GM10266 (cell line): ENCODE measurements around the gene PRR5L.
"Not testable (repeated sequence)": the region's sequence is repeated elsewhere in the genome, so short reads cannot be mapped to it uniquely, and the experiment has no call there.

Source experiments
- DNase-seq: peaks from one replicate; pipeline ENCODE4 v3.0.0; 2012; ENCODE audit errors: extremely low spot score
- TF ChIP-seq, protein P1 (sequence below): IDR thresholded peaks from 2 replicates; pipeline ENCODE4 v1.5.1; 2012; ENCODE audit warnings: mild to moderate bottlenecking, low read depth; ENCODE audit not compliant: control insufficient read depth, insufficient read depth; ENCODE audit errors: missing control alignments

PRR5L gene

GRCh38 chr11:36507824-36508489 lies 211.9 kb downstream of the PRR5L start:
- DNase-seq, result no peak
- TF ChIP-seq, protein P1, sequence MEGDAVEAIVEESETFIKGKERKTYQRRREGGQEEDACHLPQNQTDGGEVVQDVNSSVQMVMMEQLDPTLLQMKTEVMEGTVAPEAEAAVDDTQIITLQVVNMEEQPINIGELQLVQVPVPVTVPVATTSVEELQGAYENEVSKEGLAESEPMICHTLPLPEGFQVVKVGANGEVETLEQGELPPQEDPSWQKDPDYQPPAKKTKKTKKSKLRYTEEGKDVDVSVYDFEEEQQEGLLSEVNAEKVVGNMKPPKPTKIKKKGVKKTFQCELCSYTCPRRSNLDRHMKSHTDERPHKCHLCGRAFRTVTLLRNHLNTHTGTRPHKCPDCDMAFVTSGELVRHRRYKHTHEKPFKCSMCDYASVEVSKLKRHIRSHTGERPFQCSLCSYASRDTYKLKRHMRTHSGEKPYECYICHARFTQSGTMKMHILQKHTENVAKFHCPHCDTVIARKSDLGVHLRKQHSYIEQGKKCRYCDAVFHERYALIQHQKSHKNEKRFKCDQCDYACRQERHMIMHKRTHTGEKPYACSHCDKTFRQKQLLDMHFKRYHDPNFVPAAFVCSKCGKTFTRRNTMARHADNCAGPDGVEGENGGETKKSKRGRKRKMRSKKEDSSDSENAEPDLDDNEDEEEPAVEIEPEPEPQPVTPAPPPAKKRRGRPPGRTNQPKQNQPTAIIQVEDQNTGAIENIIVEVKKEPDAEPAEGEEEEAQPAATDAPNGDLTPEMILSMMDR, result no peak

GRCh38 chr11:36508743-36509142 lies 212.7 kb downstream of the PRR5L start:
- TF ChIP-seq, protein P1, result no peak
- DNase-seq, result no peak

- TF ChIP-seq, protein P1, result no peak
- DNase-seq, result peak; percentile 25
These were observed 213.1 kb downstream of the PRR5L start for GRCh38 chr11:36509201-36509639.

- peak; percentile 88 for DNase-seq
- TF ChIP-seq, protein P1, result peak; percentile 93
These were observed 213.9 kb downstream of the PRR5L start, which contains the start of gene TRAF6 for GRCh38 chr11:36509694-36510593. TRAF6 (minus strand) TSS chr11:36510272; CDS start chr11:36501515, 8,757 bp downstream.

GRCh38 chr11:36510594-36510942 lies 214.5 kb downstream of the PRR5L start:
- DNase-seq, result peak; percentile 14
- TF ChIP-seq, protein P1, result no peak

- not testable (repeated sequence) for DNase-seq
These were observed 215.0 kb downstream of the PRR5L start for GRCh38 chr11:36511062-36511461.

GRCh38 chr11:36512016-36512415 lies 215.9 kb downstream of the PRR5L start:
- TF ChIP-seq, protein P1, result no peak
- DNase-seq, result no peak
